SU-DHL-6 (cell line): ENCODE data around the gene FAM124B.

Experiments used
- EZH2phosphoT487 ChIP-seq: fragments of 200-600 bp; sonication (generic), shearing (Covaris generic); conservative IDR thresholded peaks from 2 replicates; pipeline ENCODE4 v1.6.1; 2018; ENCODE audit warnings: mild to moderate bottlenecking, antibody characterized with exemption, low read length, moderate library complexity, mixed read lengths
- TF ChIP-seq, protein P1 (sequence below): fragments of 200-600 bp; sonication (generic); IDR thresholded peaks from one replicate; pipeline ENCODE4 v1.5.1; 2017; ENCODE audit warnings: antibody characterized with exemption, mild to moderate bottlenecking, low read length, moderate library complexity; ENCODE audit not compliant: insufficient read depth, poor library complexity, severe bottlenecking

DNA sequence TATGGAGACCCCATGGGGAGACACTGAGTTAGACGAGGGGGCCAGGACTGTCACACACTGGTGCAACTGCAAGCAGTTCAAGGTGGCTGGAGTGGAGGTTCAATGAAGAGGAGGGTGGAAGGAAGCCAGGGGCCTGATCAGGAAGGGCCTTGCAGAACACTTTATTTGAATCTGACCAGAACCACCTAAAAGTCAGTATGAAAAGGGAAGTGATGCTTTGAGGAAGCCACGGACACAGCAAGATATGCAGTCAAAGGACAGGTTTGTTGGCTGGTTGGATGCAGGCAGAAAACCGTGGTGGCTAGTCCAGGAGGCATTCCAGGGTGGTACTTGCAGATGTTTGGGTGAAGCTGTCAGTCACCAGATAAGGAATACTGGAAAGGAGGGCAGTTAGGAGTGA, 3.5 kb upstream of the FAM124B start:
- TF ChIP-seq, protein P1, sequence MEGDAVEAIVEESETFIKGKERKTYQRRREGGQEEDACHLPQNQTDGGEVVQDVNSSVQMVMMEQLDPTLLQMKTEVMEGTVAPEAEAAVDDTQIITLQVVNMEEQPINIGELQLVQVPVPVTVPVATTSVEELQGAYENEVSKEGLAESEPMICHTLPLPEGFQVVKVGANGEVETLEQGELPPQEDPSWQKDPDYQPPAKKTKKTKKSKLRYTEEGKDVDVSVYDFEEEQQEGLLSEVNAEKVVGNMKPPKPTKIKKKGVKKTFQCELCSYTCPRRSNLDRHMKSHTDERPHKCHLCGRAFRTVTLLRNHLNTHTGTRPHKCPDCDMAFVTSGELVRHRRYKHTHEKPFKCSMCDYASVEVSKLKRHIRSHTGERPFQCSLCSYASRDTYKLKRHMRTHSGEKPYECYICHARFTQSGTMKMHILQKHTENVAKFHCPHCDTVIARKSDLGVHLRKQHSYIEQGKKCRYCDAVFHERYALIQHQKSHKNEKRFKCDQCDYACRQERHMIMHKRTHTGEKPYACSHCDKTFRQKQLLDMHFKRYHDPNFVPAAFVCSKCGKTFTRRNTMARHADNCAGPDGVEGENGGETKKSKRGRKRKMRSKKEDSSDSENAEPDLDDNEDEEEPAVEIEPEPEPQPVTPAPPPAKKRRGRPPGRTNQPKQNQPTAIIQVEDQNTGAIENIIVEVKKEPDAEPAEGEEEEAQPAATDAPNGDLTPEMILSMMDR = no peak
- TF ChIP-seq EZH2phosphoT487 = no peak
